ENCODE results near the gene GCNT1.
A peak's percentile ranks its signal among the peaks of the same experiment; 100 is the strongest.
"Not testable (repeated sequence)": the region's sequence is repeated elsewhere in the genome, so short reads cannot be mapped to it uniquely, and the experiment has no call there.

The GCNT1 gene

DNA sequence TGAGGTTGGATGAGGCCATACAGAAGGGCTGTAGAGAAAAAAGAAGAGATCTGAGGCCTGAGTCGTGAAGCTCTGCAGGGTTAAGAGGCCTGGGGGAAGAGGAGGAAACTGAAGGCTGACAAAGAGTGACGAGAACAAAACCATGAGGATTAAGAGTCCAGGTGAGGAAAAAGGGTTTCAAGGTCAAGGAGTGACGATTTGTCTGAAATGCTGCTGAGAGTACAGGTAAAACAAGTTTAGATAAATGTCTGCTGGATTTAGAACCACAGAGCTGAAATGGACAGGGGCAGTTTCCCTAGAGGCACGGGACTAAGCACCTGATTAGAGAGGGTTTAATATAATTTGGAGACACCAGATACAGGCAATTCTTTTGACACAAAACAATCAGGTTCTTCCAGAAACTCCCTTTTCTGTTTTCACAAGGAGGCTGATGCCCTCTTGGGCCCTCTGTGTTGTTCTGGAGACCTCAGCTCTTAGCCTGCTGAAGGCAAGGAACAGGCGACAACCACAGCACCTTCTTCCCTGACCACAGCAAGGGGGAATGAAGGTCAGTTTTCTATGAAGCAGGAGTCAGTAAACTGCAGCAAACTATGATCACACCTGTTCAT lies 14.6 kb upstream of the GCNT1 start:
- DNase-seq: no peak

GRCh38 chr9:76445976-76446375 lies 13.0 kb upstream of the GCNT1 start:
- no peak for DNase-seq

- no peak for DNase-seq
Measured at GRCh38 chr9:76448501-76448900, 10.5 kb upstream of the GCNT1 start.

DNA sequence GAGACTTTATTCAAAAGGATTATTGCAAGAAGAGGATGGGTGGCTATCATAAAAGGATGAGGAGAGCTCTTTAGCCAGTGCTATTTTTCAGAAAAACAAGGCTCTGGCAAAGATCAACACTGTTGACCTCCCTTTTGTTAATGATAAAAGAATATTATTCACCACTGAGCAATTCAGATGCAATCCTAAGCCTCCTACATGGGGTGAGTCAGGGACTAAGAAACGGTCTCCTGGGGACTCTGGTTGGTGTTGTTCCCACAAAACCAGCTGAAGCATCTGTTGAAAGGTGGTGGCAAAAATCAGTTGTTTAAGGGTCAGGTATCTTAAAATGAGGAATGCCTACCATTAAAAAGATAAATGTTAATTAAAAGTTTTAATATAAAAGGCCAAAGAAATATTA lies 7.7 kb upstream of the GCNT1 start:
- DNase-seq: no peak

- no peak for DNase-seq
Measured at GRCh38 chr9:76452839-76453238, 6.1 kb upstream of the GCNT1 start.

DNA sequence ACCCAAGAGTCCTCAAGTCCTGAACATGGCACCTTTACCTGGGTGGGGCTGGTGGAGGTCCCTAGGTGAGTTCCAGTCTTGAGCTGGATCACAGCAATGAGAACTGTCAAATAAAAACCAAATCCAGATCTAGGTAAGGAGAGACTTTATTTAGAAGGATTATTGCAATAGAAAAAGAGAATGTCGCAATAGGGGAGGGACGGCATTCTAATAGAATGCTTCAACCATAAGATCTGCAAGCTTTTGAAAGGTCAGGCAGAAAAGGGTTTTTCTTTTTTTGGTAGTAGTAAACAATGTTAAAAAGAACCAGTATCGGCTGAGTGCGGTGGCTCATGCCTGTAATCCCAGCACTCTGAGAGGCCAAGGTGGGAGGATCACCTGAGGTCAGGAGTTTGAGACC lies 5.2 kb upstream of the GCNT1 start:
- DNase-seq: no peak

DNA sequence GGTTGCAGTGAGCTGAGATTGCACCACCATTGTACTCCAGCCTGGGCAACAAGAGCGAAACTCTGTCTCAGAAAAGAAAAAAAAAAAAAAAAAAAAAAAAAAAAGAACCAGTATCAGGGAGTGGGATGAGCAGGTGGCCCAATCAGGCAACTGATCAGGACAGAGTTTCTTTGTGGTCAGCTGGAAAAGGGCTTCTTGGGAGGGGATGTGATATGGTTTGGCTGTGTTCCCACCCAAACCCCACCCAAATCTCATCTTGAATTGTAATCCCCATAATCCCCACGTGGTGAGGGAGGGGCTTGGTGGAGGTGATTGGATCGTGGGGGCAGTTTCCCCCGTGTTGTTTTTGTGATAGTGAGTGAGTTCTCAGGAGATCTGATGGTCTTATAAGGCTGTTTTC lies 4.7 kb upstream of the GCNT1 start:
- no peak for DNase-seq

GRCh38 chr9:76456202-76456926 lies 2.6 kb upstream of the GCNT1 start:
- peak; percentile 37 for DNase-seq

GRCh38 chr9:76459694-76460635 lies 983 bp downstream of the GCNT1 start:
- DNase-seq: peak; percentile 46

DNA sequence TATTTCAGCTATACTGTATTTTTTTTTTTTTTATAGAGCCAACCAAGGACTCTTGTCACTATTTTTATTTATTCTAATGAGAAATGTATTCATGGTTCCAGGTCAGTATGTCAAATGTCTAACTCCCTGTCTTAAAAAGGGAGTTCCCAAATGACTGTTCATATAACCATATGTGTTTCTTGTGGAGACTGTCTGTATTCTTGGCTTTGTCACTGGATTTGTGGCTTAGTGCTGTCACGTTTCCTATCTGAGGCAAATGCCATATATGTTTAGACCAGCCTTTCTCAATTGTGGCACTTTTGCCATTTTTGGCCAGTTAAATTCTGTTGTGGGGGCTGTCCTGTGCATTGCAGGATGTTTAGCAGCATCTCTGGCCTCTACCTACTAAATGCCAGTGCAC lies 3.1 kb downstream of the GCNT1 start:
- no peak for DNase-seq

- DNase-seq: no peak
Measured at GRCh38 chr9:76463211-76463610, 4.2 kb downstream of the GCNT1 start.

DNA sequence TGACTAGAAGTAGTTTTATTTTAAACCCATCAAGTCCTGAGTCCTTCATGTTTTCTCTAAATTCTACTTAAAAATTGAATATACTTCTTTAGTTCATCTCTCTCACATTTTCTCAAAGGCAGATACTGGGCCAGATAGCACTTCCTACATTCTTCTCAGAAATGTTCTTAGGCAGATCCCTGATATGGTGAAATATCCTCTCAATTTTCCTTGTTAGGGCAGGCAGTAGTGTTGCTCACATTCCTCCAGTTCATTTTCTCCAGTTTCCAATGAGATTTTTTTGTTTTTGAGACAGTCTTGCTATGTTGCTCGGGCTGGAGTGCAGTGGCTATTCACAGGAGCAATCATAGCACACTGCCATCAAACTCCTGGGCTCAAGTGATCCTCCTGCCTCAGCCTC lies 5.7 kb downstream of the GCNT1 start:
- no peak for DNase-seq

DNA sequence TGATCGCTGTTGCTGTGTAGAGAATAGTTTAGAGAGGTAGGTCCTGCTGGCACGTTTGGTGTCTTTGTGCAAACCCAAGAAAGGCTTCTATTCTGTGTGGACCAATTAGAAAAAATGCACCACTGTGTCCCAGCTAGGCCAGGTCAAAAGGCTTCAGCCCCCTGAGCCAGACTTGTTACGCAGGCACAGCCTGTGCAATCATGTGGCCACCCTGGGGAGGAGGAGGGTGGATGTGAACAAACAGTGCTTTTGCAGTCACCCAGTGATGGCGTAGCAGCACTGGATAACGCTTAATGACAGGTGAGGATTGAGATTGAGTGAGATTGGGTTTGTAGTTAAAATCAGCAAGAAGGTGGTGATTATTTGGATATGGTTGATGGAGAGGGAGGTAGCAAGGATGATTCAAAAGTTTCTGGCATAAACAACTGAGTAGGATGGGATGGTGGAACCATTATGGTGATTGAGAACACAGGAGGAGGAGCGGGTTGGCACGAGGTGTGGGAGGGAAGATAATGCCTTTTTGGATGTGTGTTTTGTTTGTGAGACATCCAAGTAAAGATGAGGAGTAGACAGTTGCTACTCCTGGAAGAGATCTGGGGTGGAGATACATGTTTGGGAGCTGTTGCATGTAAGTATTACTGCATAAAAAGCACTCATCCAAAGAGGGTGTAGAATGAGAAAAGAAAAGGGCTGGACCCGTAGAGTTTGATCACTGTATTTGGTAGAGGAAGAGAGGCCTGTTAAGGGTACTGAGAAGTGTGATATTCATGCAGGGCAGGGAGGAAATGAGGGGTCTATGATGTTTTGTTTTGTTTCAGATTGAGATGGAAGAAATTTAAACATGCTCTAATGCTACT lies 6.7 kb downstream of the GCNT1 start:
- DNase-seq: no peak

DNA sequence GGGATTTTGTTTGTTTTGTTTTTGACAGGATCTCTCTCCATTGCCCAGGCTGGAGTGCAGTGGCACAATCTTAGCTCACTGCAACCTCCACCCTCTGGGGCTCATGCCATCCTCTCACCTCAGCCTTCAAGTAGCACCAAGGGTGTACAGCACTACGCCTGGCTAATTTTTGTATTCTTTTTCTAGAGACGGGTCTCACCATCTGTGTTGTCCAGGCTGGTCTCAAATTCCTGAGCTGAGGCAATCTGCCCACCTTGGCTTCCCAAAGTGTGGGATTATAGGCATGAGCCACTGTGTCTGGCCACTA lies 7.3 kb downstream of the GCNT1 start:
- no peak for DNase-seq

DNA sequence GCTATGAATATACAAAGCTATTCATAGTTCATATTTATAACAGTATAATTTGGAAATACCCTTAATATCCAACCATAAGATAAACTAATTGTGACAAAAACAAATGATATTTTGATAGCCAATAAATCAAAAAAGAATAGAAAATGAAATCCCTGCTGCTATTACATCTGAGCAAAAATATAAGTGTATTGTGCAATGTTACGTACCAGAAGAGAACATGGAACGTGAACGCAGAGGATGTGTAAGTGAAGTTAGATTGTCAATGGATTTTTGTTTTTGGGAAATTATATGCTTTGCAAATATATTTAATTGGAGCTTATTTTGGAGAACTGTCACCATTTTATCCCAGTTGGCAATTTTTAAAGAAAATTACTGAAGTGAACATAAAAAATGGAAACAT lies 15.4 kb downstream of the GCNT1 start:
- DNase-seq: no peak

DNA sequence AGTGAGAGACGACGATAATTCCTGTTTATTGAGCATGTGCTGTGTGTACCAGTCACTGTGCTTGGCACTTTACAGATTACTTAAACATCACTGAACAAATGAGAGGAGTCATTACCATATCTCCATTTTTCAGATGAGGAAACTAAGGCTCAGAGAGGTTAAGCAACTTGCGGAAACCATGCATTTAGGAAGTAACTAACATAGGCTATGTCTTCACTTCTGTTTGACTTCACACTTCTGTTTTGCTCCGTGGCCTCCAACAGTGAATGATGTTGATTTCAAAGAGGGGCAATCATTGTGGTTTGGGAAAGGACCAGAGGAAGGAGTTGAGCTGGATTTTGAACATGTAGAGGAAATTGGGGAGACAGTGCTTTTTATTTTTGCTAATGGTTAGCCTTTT lies 16.7 kb downstream of the GCNT1 start:
- no peak for DNase-seq

- DNase-seq: not testable (repeated sequence)
Measured at GRCh38 chr9:76477818-76478217, 18.8 kb downstream of the GCNT1 start.

GRCh38 chr9:76478226-76478625 lies 19.2 kb downstream of the GCNT1 start:
- DNase-seq: no peak

DNA sequence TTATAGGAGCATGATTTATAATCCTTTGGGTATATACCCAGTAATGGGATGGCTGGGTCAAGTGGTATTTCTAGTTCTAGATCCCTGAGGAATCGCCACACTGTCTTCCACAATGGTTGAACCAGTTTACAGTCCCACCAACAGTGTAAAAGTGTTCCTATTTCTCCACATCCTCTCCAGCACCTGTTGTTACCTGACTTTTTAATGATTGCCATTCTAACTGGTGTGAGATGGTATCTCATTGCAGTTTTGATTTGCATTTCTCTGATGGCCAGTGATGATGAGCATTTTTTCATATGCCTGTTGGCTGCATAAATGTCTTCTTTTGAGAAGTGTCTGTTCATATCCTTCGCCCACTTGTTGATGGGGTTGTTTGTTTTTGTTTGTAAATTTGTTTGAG lies 20.4 kb downstream of the GCNT1 start:
- DNase-seq: not testable (repeated sequence)

- DNase-seq: no peak
Measured at GRCh38 chr9:76486151-76486550, 27.2 kb downstream of the GCNT1 start.

- no peak for DNase-seq
Measured at GRCh38 chr9:76490249-76490990, 31.4 kb downstream of the GCNT1 start.

GRCh38 chr9:76491056-76491455 lies 32.1 kb downstream of the GCNT1 start:
- not testable (repeated sequence) for DNase-seq

Data from NCI-H2227 treated with DMSO at 0.1 percent for 48 hours (cell line).